ENCODE measurements around the gene RNASEH2B. TPM values are rescaled to one million over a fixed set of nuclear protein-coding genes. Genes with fewer than 3 reads are reported as not detected.

RNASEH2B gene
- total and polyA plus RNA-seq, 9 of the 15 experiments (the other 6 are each of a cell fraction or from before 2014, with no cell fraction given) = 26.3 to 109 (median 62.5) TPM

- H3K36me3 ChIP-seq (ENCODE audit: control insufficient read depth, insufficient read depth, low read length) = no peaks in the 10 kb centered on the region
- H3K9me1 ChIP-seq (ENCODE audit: control insufficient read depth, insufficient read depth, low read length) = no peaks in the 10 kb centered on the region
- no peak overlapping the region for H3K27ac ChIP-seq (ENCODE audit: extremely low read depth, low read depth, low read length)
- H3K9me3 ChIP-seq (replicated peaks; ENCODE audit: control insufficient read depth, insufficient read depth, low read depth, low read length) = no peaks in the 10 kb centered on the region
- no peak for DNase-seq (ENCODE audit: extremely low read depth in 1 of 4, low spot score in 3 of 4)
- H2AFZ ChIP-seq (ENCODE audit: low read depth, low read length) = no peak overlapping the region; the same call in 1 of the 2 replicates
- BruUV-seq (replicated peaks) = no TSS peak
- ChIA-PET CTCF (ENCODE audit: low intra/inter-chr PET ratio) (no interaction called here), POLR2A (no interaction called here)
- no peak overlapping the region for H3K9ac ChIP-seq (ENCODE audit: insufficient read depth in 1 of 2, low read depth in 2 of 2, low read length in 2 of 2)
- H3K4me2 ChIP-seq (ENCODE audit: insufficient read depth, low read length) = no peak overlapping the region
- no peak for FAIRE-seq
- intact Hi-C loops (cut with micrococcal nuclease) (no loop called here), in situ Hi-C loops (cut with MboI) (no loop called here)
- 26% methylated on average over 6 of the region's 6 CpGs for WGBS (ENCODE audit: insufficient coverage, low coverage, missing lambda C conversion rate)
- peaks cover 0 to 15% of the 10 kb centered on the region in 2 experiments; a peak in 2 of 5 replicates for H3K4me1 ChIP-seq (replicated peaks in 1 of 2; ENCODE audit: control insufficient read depth in 2 of 2, insufficient read depth in 2 of 2, low read length in 2 of 2)
- ATAC-seq = no peak
- no peak overlapping the region for H3K4me3 ChIP-seq
- no peaks in the 10 kb centered on the region for H3K27me3 ChIP-seq (ENCODE audit: control insufficient read depth in 2 of 2, insufficient read depth in 2 of 2, low read length in 2 of 2)
- no peaks in the 10 kb centered on the region; the same call in 1 of the 2 replicates for H4K20me1 ChIP-seq (replicated peaks; ENCODE audit: control insufficient read depth, insufficient read depth, low read length)
- H3K79me2 ChIP-seq (ENCODE audit: control insufficient read depth, insufficient read depth, low read length) = no peaks in the 10 kb centered on the region
- TF ChIP-seq CREB3 (tag; conservative IDR thresholded peaks at IDR 0.05; ENCODE audit: low read depth) (no peak), DMBX1 (CRISPR knock-in tag; IDR thresholded peaks at IDR 0.05; ENCODE audit: borderline replicate concordance) (no peak), RERE (CRISPR knock-in tag; IDR thresholded peaks at IDR 0.05; ENCODE audit: borderline replicate concordance) (no peak), MTA1 (IDR thresholded peaks at IDR 0.05; ENCODE audit: borderline replicate concordance) (no peak), CREB3L1 (IDR thresholded peaks at IDR 0.05; ENCODE audit: borderline replicate concordance, low read depth) (no peak), MXI1 (IDR thresholded peaks at IDR 0.05; ENCODE audit: low read depth, low read length) (no peak), ZNF316 (IDR thresholded peaks at IDR 0.05) (no peak), ASH1L (IDR thresholded peaks at IDR 0.05; ENCODE audit: borderline replicate concordance, low read depth, partially characterized antibody) (no peak), ZNF224 (CRISPR knock-in tag; IDR thresholded peaks at IDR 0.05) (no peak), PHF20 (IDR thresholded peaks at IDR 0.05; ENCODE audit: partially characterized antibody) (no peak)
These were observed 82.3 kb downstream of the RNASEH2B start for GRCh38 chr13:50991579-50992521.

Data from K562 (cell line).